Measurements from ENCODE around the gene CCDC57.

- TF ChIP-seq CTCF (IDR thresholded peaks at IDR 0.05) (peak in 1 of 4 experiments; percentile 24), POLR2A (IDR thresholded peaks at IDR 0.05) (peak; percentile 86)
Observed at GRCh38 chr17:82238472-82239201, 26.0 kb upstream of the CCDC57 start.
